ENCODE data around the gene CPVL. TPM values are rescaled to one million over a fixed set of nuclear protein-coding genes. Genes with fewer than 3 reads are reported as not detected.

Gene CPVL
- total RNA-seq, 1 experiment from 2014 or later = 72.3 TPM

DNA sequence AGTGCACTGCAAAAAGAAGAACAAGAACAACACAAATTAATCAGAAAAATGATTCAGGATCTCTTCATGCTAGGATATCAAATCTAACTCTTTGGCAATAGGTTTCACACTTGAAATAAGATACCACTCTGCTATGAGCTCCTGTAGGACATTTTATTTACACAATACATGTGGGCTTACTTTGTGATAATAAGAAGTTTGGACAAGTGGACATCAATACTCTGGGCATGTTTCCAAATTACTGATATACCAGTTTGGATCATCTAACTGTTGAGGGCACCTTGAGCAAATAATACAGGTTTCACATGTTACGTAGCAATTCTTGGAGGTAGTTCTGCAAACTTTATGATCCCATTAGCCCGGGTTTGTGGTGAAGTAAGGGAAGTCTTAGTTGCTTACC lies 59.8 kb downstream of the CPVL start:
- H3K4me1 ChIP-seq (ENCODE audit: insufficient read depth, low read length, poor library complexity, severe bottlenecking) = peaks cover 16% of the 10 kb centered on the region
- intact Hi-C loops (cut with micrococcal nuclease; ENCODE audit: unreplicated experiment) = no loop called here
- TF ChIP-seq, protein P1, sequence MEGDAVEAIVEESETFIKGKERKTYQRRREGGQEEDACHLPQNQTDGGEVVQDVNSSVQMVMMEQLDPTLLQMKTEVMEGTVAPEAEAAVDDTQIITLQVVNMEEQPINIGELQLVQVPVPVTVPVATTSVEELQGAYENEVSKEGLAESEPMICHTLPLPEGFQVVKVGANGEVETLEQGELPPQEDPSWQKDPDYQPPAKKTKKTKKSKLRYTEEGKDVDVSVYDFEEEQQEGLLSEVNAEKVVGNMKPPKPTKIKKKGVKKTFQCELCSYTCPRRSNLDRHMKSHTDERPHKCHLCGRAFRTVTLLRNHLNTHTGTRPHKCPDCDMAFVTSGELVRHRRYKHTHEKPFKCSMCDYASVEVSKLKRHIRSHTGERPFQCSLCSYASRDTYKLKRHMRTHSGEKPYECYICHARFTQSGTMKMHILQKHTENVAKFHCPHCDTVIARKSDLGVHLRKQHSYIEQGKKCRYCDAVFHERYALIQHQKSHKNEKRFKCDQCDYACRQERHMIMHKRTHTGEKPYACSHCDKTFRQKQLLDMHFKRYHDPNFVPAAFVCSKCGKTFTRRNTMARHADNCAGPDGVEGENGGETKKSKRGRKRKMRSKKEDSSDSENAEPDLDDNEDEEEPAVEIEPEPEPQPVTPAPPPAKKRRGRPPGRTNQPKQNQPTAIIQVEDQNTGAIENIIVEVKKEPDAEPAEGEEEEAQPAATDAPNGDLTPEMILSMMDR (conservative IDR thresholded peaks at IDR 0.05; ENCODE audit: low read depth, low read length) = no peak
- no peak for TF ChIP-seq EZH2 (IDR thresholded peaks at IDR 0.05; ENCODE audit: borderline replicate concordance, low read depth, low read length, poor library complexity, severe bottlenecking)
- no peaks in the 10 kb centered on the region for H3K9me3 ChIP-seq (ENCODE audit: low read depth, low read length, poor library complexity, severe bottlenecking)
- DNase-seq (ENCODE audit: low spot score) = no peak
- H3K27me3 ChIP-seq (replicated peaks; ENCODE audit: insufficient read depth, low read depth, low read length, poor library complexity) = no peaks in the 10 kb centered on the region
- no peak overlapping the region for H3K27ac ChIP-seq (ENCODE audit: low read depth, low read length, poor library complexity, severe bottlenecking)
- H3K36me3 ChIP-seq (ENCODE audit: insufficient read depth, low read length, poor library complexity, severe bottlenecking) = no peaks in the 10 kb centered on the region
- H3K4me3 ChIP-seq (ENCODE audit: low read depth, low read length, poor library complexity, severe bottlenecking) = no peak overlapping the region
- ChIA-PET POLR2A (ENCODE audit: low non-redundant PET) (no interaction called here), CTCF (no interaction called here)
- BruUV-seq (replicated peaks) = no TSS peak

DNA sequence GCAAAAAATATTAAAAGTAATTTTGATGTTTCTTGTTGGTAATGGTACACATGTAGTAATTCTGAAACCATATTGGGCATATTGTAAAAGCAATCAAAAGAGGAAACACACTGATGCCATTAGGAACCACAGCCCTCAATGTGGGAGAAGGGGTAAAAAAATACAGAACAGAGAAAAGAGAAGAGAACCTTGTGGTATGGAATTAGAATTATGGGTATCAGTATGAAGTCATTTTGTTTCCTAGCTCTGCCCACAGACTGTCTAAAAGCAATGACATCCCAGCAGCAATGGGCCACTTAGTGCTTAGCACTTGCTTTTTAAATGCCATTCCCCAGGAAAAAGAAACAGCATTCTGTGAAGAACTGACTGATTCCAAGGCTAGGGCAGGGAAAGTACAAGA lies 61.5 kb downstream of the CPVL start:
- intact Hi-C loops (cut with micrococcal nuclease; ENCODE audit: unreplicated experiment) = no loop called here
- Histone ChIP-seq H3K27ac (ENCODE audit: low read depth, low read length, poor library complexity, severe bottlenecking) (no peak overlapping the region), H3K4me3 (ENCODE audit: low read depth, low read length, poor library complexity, severe bottlenecking) (no peak overlapping the region), H3K9me3 (ENCODE audit: low read depth, low read length, poor library complexity, severe bottlenecking) (no peaks in the 10 kb centered on the region), H3K4me1 (ENCODE audit: insufficient read depth, low read length, poor library complexity, severe bottlenecking) (peaks cover 8% of the 10 kb centered on the region), H3K36me3 (ENCODE audit: insufficient read depth, low read length, poor library complexity, severe bottlenecking) (no peaks in the 10 kb centered on the region), H3K27me3 (replicated peaks; ENCODE audit: insufficient read depth, low read depth, low read length, poor library complexity) (no peaks in the 10 kb centered on the region)
- no peak for DNase-seq (ENCODE audit: low spot score)
- ChIA-PET POLR2A (ENCODE audit: low non-redundant PET) (no interaction called here), CTCF (no interaction called here)
- TF ChIP-seq EZH2 (IDR thresholded peaks at IDR 0.05; ENCODE audit: borderline replicate concordance, low read depth, low read length, poor library complexity, severe bottlenecking) = no peak
- TF ChIP-seq, protein P1 (conservative IDR thresholded peaks at IDR 0.05; ENCODE audit: low read depth, low read length) = no peak
- no TSS peak for BruUV-seq (replicated peaks)

DNA sequence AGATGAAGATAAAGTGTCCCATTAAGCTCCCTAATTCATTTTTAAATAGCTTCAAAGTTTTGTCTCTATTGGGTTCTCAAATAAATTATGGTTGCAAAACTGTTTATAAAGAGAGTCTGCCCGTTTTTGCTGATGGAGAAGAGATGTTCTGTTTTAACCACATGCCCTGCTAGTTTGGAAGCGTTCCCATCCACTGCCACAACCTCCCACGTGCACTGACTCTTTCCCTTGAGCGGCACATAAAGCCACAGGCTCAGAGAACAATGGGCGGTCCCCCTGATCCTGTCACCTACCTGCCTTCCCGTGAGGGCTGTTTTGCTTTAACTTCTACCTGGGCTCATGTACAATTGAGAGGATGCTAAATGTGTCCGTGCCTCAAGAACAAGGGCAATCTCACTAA lies 65.5 kb downstream of the CPVL start:
- H3K4me3 ChIP-seq (ENCODE audit: low read depth, low read length, poor library complexity, severe bottlenecking) = no peak overlapping the region
- H3K36me3 ChIP-seq (ENCODE audit: insufficient read depth, low read length, poor library complexity, severe bottlenecking) = no peaks in the 10 kb centered on the region
- BruUV-seq (replicated peaks) = no TSS peak
- no peaks in the 10 kb centered on the region for H3K9me3 ChIP-seq (ENCODE audit: low read depth, low read length, poor library complexity, severe bottlenecking)
- ChIA-PET CTCF (no interaction called here), POLR2A (ENCODE audit: low non-redundant PET) (no interaction called here)
- intact Hi-C loops (cut with micrococcal nuclease; ENCODE audit: unreplicated experiment) = no loop called here
- no peak overlapping the region for H3K27ac ChIP-seq (ENCODE audit: low read depth, low read length, poor library complexity, severe bottlenecking)
- peaks cover 9% of the 10 kb centered on the region for H3K4me1 ChIP-seq (ENCODE audit: insufficient read depth, low read length, poor library complexity, severe bottlenecking)
- TF ChIP-seq EZH2 (IDR thresholded peaks at IDR 0.05; ENCODE audit: borderline replicate concordance, low read depth, low read length, poor library complexity, severe bottlenecking) = no peak
- TF ChIP-seq, protein P1 (conservative IDR thresholded peaks at IDR 0.05; ENCODE audit: low read depth, low read length) = no peak
- H3K27me3 ChIP-seq (replicated peaks; ENCODE audit: insufficient read depth, low read depth, low read length, poor library complexity) = no peaks in the 10 kb centered on the region
- no peak for DNase-seq (ENCODE audit: low spot score)
